Measurements from ENCODE around the gene MAP3K13.

DNA sequence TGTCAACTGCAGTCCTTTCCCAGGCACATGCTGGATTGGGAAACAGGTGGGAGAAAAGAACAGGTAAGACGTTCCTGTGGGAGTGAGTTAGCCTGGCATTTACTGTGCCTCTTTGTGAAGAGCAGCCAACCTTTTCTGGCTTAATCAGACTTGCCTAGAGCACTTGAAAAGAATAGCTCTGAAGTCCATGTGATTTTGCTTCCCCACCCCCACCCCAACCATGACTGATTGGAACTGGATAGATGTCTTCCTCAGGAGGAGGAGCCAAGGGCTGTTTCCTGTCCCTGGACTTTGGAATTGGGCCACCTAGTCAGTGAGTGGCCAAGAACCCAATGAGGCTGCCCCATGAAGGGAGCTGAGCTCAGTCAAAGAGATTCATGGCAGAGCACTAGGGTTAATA is 140.6 kb downstream of the MAP3K13 start:
- TF ChIP-seq, protein P1, sequence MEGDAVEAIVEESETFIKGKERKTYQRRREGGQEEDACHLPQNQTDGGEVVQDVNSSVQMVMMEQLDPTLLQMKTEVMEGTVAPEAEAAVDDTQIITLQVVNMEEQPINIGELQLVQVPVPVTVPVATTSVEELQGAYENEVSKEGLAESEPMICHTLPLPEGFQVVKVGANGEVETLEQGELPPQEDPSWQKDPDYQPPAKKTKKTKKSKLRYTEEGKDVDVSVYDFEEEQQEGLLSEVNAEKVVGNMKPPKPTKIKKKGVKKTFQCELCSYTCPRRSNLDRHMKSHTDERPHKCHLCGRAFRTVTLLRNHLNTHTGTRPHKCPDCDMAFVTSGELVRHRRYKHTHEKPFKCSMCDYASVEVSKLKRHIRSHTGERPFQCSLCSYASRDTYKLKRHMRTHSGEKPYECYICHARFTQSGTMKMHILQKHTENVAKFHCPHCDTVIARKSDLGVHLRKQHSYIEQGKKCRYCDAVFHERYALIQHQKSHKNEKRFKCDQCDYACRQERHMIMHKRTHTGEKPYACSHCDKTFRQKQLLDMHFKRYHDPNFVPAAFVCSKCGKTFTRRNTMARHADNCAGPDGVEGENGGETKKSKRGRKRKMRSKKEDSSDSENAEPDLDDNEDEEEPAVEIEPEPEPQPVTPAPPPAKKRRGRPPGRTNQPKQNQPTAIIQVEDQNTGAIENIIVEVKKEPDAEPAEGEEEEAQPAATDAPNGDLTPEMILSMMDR (optimal IDR thresholded peaks at IDR 0.05 in 1 of 3, IDR thresholded peaks at IDR 0.05 in 1 of 3, conservative IDR thresholded peaks at IDR 0.05 in 1 of 3; ENCODE audit: extremely low read depth in 1 of 3, insufficient read depth in 2 of 3, low read length in 3 of 3): no peak
- no peak for TF ChIP-seq EZH2 (IDR thresholded peaks at IDR 0.05; ENCODE audit: low read length)
